SK-N-MC (cell line): ENCODE measurements around the gene SMYD3.

Source experiments
- EZH2 ChIP-seq: fragments of 200-600 bp; sonication (generic); IDR thresholded peaks from one replicate; pipeline ENCODE4 v1.6.1; 2017; ENCODE audit warnings: antibody characterized with exemption
- POLR2AphosphoS5 ChIP-seq: IDR thresholded peaks from 2 replicates; pipeline ENCODE4 v1.6.1; 2012; ENCODE audit warnings: mild to moderate bottlenecking, low read depth, low read length, borderline replicate concordance

- TF ChIP-seq EZH2: no peak
- TF ChIP-seq POLR2AphosphoS5: no peak
Observed at GRCh38 chr1:245797592-245798348, 709.3 kb downstream of the SMYD3 start.
